CD1c-positive myeloid dendritic cell (primary cell): Measurements from ENCODE around the gene GNAZ.
"Not testable (repeated sequence)": the region's sequence is repeated elsewhere in the genome, so short reads cannot be mapped to it uniquely, and the experiment has no call there.

Experiments used
- DNase-seq: peaks from one replicate; pipeline ENCODE4 v3.0.0-alpha.2; 2016; ENCODE audit errors: extremely low spot score

The GNAZ gene

DNA sequence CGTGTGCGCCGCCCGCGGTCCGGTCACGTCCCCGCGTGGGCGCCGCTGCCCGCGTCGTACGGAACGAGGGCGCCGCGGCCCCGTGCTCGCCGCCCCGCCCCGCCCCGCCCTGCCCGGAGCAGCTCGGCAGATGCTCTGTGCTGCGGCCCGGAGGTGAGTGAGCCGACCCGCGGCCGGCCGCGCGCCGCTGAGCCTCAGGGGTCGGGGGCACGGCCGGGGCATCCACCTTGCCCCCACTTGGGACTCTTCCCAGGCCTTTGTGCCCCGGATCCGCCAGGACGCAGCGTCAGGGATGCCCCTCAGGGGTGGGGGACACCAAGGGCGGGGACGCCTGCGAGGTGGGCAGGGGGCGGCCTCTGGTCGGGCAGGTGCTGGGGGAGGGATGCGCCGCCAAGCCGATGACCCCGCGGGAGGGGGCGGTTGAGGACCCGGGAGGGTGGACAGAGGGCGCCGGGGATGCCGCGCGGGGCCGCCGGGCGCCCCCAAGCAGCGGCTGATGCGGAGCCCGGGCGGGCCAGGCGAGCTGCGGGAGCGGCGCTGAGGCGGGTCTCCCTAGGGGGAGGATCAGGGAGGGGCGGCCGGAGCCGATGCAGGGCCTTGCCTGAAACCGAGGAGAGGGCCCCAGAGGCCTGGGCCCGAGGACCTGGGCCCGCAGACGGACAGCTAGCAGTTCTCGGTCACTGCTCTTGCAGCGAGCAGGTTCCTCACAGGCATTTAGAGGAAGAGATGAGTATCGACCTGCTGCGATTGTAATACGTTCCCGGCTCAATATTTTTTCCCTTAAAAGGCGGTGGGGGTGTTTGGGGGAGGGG, at the start of gene GNAZ:
Gene GNAZ (plus strand): TSS at position 102 of the 812 bp plus-strand sequence. CDS start 25,177 bp downstream, outside the sequence.
- peak; percentile 22 for DNase-seq

GRCh38 chr22:23020659-23021293, 49.5 kb upstream of the GNAZ start:
- DNase-seq = no peak

DNA sequence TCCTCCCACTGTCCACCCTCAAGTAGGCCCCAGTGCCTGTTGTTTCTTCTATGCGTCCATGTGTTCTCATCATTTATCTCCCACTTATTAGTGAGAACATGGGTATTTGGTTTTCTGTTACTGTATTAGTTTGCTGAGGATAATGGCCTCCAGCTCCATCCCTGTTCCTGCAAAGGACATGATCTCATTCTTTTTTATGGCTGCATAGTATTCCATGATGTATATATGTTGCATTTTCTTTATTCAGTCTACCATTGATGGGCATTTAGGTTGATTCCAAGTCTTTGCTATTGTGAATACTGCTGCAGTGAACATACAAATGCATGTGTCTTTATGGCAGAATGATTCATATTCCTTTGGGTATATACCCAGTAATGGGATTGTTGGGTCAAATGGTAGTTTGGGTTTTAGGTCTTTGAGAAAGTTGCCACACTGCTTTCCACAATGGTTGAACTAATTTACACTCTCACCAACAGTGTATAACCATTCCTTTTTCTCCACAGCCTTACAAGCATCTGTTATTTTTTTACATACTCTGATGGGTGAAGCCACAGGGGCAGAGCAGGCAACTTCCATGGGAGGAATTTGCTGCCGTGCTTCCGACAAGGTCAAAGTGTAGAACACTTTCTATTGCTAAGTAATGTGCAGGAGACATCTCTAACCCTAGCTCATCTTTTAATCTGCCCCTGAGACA, 48.5 kb upstream of the GNAZ start:
- DNase-seq = not testable (repeated sequence)

- no peak for DNase-seq
Measured at GRCh38 chr22:23023294-23023693, 47.0 kb upstream of the GNAZ start.

- DNase-seq = no peak
Measured at GRCh38 chr22:23026777-23027176, 43.5 kb upstream of the GNAZ start.

GRCh38 chr22:23027849-23028248, 42.5 kb upstream of the GNAZ start:
- not testable (repeated sequence) for DNase-seq

- no peak for DNase-seq
Measured at GRCh38 chr22:23029521-23030228, 40.6 kb upstream of the GNAZ start.

GRCh38 chr22:23031381-23031780, 38.9 kb upstream of the GNAZ start:
- DNase-seq = no peak

GRCh38 chr22:23031786-23032185, 38.5 kb upstream of the GNAZ start:
- DNase-seq = no peak

DNA sequence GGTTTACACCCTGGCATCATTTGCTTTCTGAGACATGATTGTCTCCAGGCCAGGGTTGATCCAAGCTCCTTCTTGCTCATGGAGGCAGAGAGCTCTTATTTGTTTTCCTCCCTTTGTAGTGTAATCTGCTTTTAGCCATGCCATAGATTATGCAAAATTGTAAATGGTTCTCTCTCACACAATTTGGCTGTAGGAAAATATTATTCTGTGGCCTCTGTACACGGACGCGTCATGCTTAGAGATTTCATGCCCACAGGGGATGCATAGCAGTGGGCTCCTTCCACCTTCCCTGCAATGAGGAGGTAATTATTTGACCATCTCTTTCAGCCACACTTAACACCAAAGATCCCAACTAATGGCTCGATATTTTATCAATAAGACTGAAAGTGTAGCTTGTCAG, 37.7 kb upstream of the GNAZ start:
- no peak for DNase-seq

GRCh38 chr22:23033116-23033905, 37.0 kb upstream of the GNAZ start:
- no peak for DNase-seq

- no peak for DNase-seq
Measured at GRCh38 chr22:23034621-23035556, 35.4 kb upstream of the GNAZ start.

GRCh38 chr22:23035557-23036277, 34.6 kb upstream of the GNAZ start:
- no peak for DNase-seq

DNA sequence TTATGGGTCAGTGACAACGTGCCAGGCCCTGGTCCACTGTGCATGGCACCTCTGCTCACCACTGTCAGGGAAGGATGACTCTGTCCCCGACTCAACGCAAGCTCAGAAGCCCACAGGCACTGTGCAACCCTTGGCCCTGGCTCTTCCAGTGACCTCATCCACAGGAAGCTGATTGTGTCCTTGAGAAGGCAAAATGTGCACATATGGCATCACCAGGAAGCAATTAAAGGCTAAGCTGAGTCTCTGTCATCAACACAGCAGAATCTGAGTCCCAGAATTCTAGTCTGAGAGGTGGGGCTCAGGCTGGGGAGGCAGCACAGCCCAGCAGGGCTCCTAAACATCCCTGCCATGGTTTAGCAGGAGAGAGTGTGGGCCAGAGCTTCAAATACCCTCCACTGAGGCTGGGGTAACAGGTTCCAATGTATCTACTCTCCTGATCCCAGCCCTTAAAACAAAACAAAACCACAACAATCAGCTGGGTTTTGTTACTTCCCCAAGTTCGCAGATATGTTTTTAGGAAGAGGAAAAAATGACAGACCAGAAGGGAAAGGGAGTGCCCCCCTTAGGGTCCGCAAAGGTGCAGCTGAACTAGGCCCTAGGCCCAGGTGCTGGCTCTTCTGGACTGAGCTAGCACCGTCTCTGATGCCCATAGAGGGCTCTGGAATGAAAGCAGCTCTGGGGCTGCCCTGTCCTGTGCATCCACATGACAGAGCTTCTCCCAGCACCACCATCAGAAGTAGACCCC, 33.5 kb upstream of the GNAZ start:
- DNase-seq = no peak

GRCh38 chr22:23037429-23038333, 32.6 kb upstream of the GNAZ start:
- DNase-seq = no peak

- no peak for DNase-seq
Measured at GRCh38 chr22:23038334-23038642, 32.0 kb upstream of the GNAZ start.

DNA sequence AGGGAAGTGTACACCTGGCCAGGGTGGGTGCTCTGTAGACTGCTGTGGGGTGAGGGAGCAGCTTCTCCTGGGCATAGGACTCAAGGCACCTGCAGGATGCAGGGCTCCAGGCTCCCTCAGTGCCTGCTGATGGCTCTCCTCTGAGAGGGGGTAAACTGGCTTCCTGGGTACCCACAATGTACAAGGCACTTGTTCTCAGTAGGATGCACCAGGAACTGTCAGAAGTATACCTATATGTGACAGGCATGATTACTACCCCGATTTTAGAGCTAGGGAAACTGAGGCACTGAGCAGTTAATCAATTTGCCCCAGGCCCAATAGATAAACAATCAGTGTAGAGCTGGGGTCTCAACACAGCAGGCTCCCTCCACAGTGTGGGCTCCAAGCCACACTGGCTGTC, 31.4 kb upstream of the GNAZ start:
- DNase-seq = no peak

- DNase-seq = no peak
Measured at GRCh38 chr22:23042179-23042578, 28.1 kb upstream of the GNAZ start.
